ENCODE results near the gene TAP2. TPM values are rescaled to one million over a fixed set of nuclear protein-coding genes. Genes with fewer than 3 reads are reported as not detected.
A peak's percentile ranks its signal among the peaks of the same experiment; 100 is the strongest.

TAP2 gene
- total RNA-seq, 1 donor from 2014 or later = 22.4 TPM

GRCh38 chr6:32853541-32854375 lies 15.2 kb upstream of the TAP2 start, which contains the start of the genes PSMB9 and TAP1:
Gene PSMB9, plus strand, starts transcription at chr6:32854192. Its CDS starts 38 bp downstream, at chr6:32854230.
Gene TAP1, minus strand, starts transcription at chr6:32853704. Its CDS starts 68 bp downstream, at chr6:32853636.
- Histone ChIP-seq H3K9me3 (replicated peaks) (no peaks in the 10 kb centered on the region), H3K27me3 (ENCODE audit: low read depth) (no peaks in the 10 kb centered on the region), H3K27ac (replicated peaks) (peak within 1 kb of the TSS; percentile 99), H3K36me3 (peaks cover 43% of the 10 kb centered on the region), H3K4me1 (peaks cover 54% of the 10 kb centered on the region), H3K4me3 (peak within 1 kb of the TSS; percentile 98)
- TF ChIP-seq CTCF (IDR thresholded peaks at IDR 0.05; ENCODE audit: borderline replicate concordance) = peak; percentile 80
- DNase-seq = peak; percentile 95
- intact Hi-C loops (cut with micrococcal nuclease) = no loop called here

DNA sequence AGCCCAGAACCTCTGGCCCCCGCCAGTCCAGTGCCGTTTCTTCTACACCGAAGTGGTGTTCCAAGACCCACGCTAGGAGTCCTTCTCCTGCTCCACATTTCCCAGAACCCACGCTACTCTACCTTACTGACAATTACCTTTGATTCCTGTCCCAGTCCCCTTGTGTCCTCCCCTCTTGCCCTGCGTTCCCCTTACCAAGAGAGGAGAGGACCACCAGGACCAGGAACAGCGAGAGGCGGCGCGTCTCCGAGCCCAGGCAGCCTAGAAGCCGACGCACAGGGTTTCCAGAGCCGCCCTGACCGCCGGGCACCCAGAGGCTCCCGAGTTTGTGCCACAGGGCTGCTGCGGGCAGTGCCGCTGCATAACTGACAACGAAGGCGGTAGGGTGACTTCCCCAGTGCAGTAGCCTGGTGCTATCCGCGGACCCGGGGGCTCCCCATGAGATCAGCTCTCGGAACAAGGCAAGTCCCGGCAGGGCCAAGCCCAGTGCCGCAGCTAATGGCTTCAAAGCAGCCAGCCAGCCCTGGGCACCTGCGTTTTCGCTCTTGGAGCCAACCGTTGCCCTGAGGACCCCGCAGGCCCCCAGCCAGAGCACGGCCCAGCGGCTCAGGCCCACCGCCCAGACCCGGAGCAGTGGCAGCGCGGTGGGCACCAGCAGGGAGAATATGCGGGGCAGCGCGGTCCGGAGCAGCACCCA lies 14.5 kb upstream of the TAP2 start:
- Histone ChIP-seq H3K4me3 (peak overlapping the region; percentile 98), H3K27ac (replicated peaks) (peak overlapping the region; percentile 99), H3K4me1 (peaks cover 54% of the 10 kb centered on the region), H3K9me3 (replicated peaks) (no peaks in the 10 kb centered on the region), H3K36me3 (peaks cover 43% of the 10 kb centered on the region), H3K27me3 (ENCODE audit: low read depth) (no peaks in the 10 kb centered on the region)
- intact Hi-C loops (cut with micrococcal nuclease) = no loop called here
- peak; percentile 42 for DNase-seq
- no peak for TF ChIP-seq CTCF (IDR thresholded peaks at IDR 0.05; ENCODE audit: borderline replicate concordance)

- H3K4me3 ChIP-seq = peak overlapping the region; percentile 98
- peaks cover 54% of the 10 kb centered on the region for H3K4me1 ChIP-seq
- intact Hi-C loops (cut with micrococcal nuclease) = no loop called here
- H3K27ac ChIP-seq (replicated peaks) = peak overlapping the region; percentile 99
- no peaks in the 10 kb centered on the region for H3K27me3 ChIP-seq (ENCODE audit: low read depth)
- TF ChIP-seq CTCF (IDR thresholded peaks at IDR 0.05; ENCODE audit: borderline replicate concordance) = no peak
- no peaks in the 10 kb centered on the region for H3K9me3 ChIP-seq (replicated peaks)
- H3K36me3 ChIP-seq = peaks cover 43% of the 10 kb centered on the region
- DNase-seq = peak; percentile 42
Observed at GRCh38 chr6:32852018-32852843, 13.7 kb upstream of the TAP2 start.

DNA sequence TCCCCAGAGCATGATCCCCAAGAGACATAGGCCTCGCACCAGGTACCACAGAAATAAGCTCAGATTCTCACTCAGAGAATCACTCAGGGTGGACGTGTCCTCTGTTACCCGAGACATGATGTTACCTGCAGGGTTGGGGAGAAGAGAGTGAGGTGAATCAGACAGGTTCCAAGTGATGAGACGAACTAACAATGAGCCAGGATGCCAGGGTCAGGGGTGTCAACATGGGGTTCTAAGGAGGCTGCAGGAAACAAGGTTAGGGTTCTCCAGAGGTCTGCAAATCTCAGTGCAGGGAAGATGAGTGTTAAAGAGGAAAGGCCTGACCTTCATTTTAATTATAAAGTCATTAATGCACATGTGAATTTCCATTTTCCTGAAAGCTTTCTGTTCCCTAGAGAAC lies 12.5 kb upstream of the TAP2 start:
- peaks cover 54% of the 10 kb centered on the region for H3K36me3 ChIP-seq
- peak overlapping the region; percentile 99 for H3K27ac ChIP-seq (replicated peaks)
- peaks cover 63% of the 10 kb centered on the region for H3K4me1 ChIP-seq
- DNase-seq = no peak
- no peaks in the 10 kb centered on the region for H3K27me3 ChIP-seq (ENCODE audit: low read depth)
- peak overlapping the region; percentile 98 for H3K4me3 ChIP-seq
- TF ChIP-seq CTCF (IDR thresholded peaks at IDR 0.05; ENCODE audit: borderline replicate concordance) = no peak
- H3K9me3 ChIP-seq (replicated peaks) = no peaks in the 10 kb centered on the region
- intact Hi-C loops (cut with micrococcal nuclease) = no loop called here

- H3K4me1 ChIP-seq = peaks cover 64% of the 10 kb centered on the region
- intact Hi-C loops (cut with micrococcal nuclease) = no loop called here
- H3K36me3 ChIP-seq = peaks cover 63% of the 10 kb centered on the region
- no peak for TF ChIP-seq CTCF (IDR thresholded peaks at IDR 0.05; ENCODE audit: borderline replicate concordance)
- no peaks in the 10 kb centered on the region for H3K27me3 ChIP-seq (ENCODE audit: low read depth)
- H3K4me3 ChIP-seq = no peak overlapping the region
- DNase-seq = no peak
- no peak overlapping the region for H3K27ac ChIP-seq (replicated peaks)
- H3K9me3 ChIP-seq (replicated peaks) = no peaks in the 10 kb centered on the region
Observed at GRCh38 chr6:32849126-32849525, 10.6 kb upstream of the TAP2 start.

Measured in left ventricle myocardium inferior (tissue), 1 donor.